Keratinocyte (primary cell): ENCODE data around the gene KLHL35. TPM values are rescaled to one million over a fixed set of nuclear protein-coding genes. Genes with fewer than 3 reads are reported as not detected.

Experiments
- DNase-seq: peaks from one replicate; pipeline ENCODE4 v3.0.0-alpha.2; 2011; ENCODE audit warnings: low read depth, missing footprints, low spot score
- FAIRE-seq: peaks from 2 replicates; lab custom pipeline; 2011; peaks lifted over from hg19 to GRCh38; lab: Jason Lieb, UNC
- H2AFZ ChIP-seq: 2 replicates; pipeline ENCODE4 v1.6.0; 2012; ENCODE audit warnings: low read length, control low read depth, inconsistent platforms; ENCODE audit not compliant: control insufficient read depth
- H3K27ac ChIP-seq: 2 replicates; pipeline ENCODE4 v1.5.1; 2011; ENCODE audit warnings: low read length; ENCODE audit not compliant: control insufficient read depth, insufficient read depth
- H3K27me3 ChIP-seq: 3 replicates; pipeline ENCODE4 v1.6.0; 2011; ENCODE audit warnings: low read length; ENCODE audit not compliant: control insufficient read depth, insufficient read depth; ENCODE audit errors: extremely low read depth
- H3K36me3 ChIP-seq, 2 experiments: 2 replicates in 1 of 2; 3 replicates in 1 of 2; pipeline ENCODE4 v1.5.1; 2011; ENCODE audit warnings: low read length in 2 of 2, mild to moderate bottlenecking in 1 of 2; ENCODE audit not compliant: control insufficient read depth in 2 of 2, insufficient read depth in 2 of 2; ENCODE audit errors: extremely low read depth in 1 of 2
- H3K4me1 ChIP-seq: 3 replicates; pipeline ENCODE4 v1.5.1; 2011; ENCODE audit warnings: low read length; ENCODE audit not compliant: control insufficient read depth, insufficient read depth; ENCODE audit errors: extremely low read depth
- H3K4me2 ChIP-seq: 3 replicates; pipeline ENCODE4 v1.6.0; 2011; ENCODE audit warnings: low read depth, low read length; ENCODE audit not compliant: control insufficient read depth, insufficient read depth; ENCODE audit errors: extremely low read depth
- H3K4me3 ChIP-seq, 3 experiments: fragments of 200-600 bp in 1 of 3; sonication (generic) in 1 of 3; 2 replicates in 2 of 3; 3 replicates in 1 of 3; pipeline ENCODE4 v1.5.1; 2011 to 2016; ENCODE audit warnings: low read length in 3 of 3, mild to moderate bottlenecking in 3 of 3, control low read depth in 2 of 3, inconsistent platforms in 1 of 3, low read depth in 1 of 3, mixed read lengths in 1 of 3, mixed run types in 1 of 3, moderate library complexity in 1 of 3; ENCODE audit not compliant: control insufficient read depth in 2 of 3, insufficient read depth in 2 of 3; ENCODE audit errors: extremely low read depth in 1 of 3
- H3K79me2 ChIP-seq: 2 replicates; pipeline ENCODE4 v1.6.0; 2012; ENCODE audit warnings: low read length; ENCODE audit not compliant: control insufficient read depth, insufficient read depth
- H3K9ac ChIP-seq: 3 replicates; pipeline ENCODE4 v1.6.0; 2011; ENCODE audit warnings: low read length; ENCODE audit not compliant: control insufficient read depth, insufficient read depth; ENCODE audit errors: extremely low read depth
- H3K9me1 ChIP-seq: 3 replicates; pipeline ENCODE4 v1.6.0; 2011; ENCODE audit warnings: low read length; ENCODE audit not compliant: control insufficient read depth, insufficient read depth; ENCODE audit errors: extremely low read depth
- H3K9me3 ChIP-seq: 2 replicates; pipeline ENCODE4 v1.5.1; 2012; ENCODE audit warnings: low read depth, low read length; ENCODE audit not compliant: control insufficient read depth
- H4K20me1 ChIP-seq: 3 replicates; pipeline ENCODE4 v1.6.0; 2011; ENCODE audit warnings: low read length; ENCODE audit not compliant: control insufficient read depth, insufficient read depth; ENCODE audit errors: extremely low read depth
- CTCF ChIP-seq, 3 experiments: IDR thresholded peaks in 1 of 3; conservative IDR thresholded peaks in 1 of 3; optimal IDR thresholded peaks in 1 of 3; 2 replicates in 2 of 3; 3 replicates in 1 of 3; pipeline versions ENCODE3 to v1.5.1; 2011; ENCODE audit warnings: low read length in 3 of 3, mild to moderate bottlenecking in 3 of 3, moderate library complexity in 2 of 3, control low read depth in 1 of 3, inconsistent platforms in 1 of 3; ENCODE audit not compliant: insufficient read depth in 2 of 3; ENCODE audit errors: extremely low read depth in 1 of 3
- EZH2 ChIP-seq: IDR thresholded peaks from one replicate; pipeline ENCODE4 v1.6.1; 2012; ENCODE audit warnings: inconsistent platforms, mild to moderate bottlenecking, low read length, moderate library complexity
- dilution Hi-C: fragments of 300-500 bp; cut with MboI; formaldehyde crosslinking; loops from one replicate; pipeline ENCODE4 v1.7.0; 2020; ENCODE audit warnings: low sequenced_read_pairs; ENCODE audit not compliant: extremely low pct_ligation_motif_present
- polyA plus RNA-seq, 5 experiments: library from polyadenylated mRNA; depleted of rRNA in 3 of 5; stranded (reverse) in 3 of 5; stranded (forward) in 1 of 5; unstranded in 1 of 5; fragments of >200 nt; gene quantifications; 1 replicate in 1 of 5; 2 replicates in 3 of 5; 3 replicates in 1 of 5; pipeline versions ENCODE4 v1.2.1 to v1.2.3, GENCODE V29; 2011 to 2012; ENCODE audit warnings: missing spikeins in 2 of 5, low read depth in 1 of 5, low replicate concordance in 1 of 5

Gene KLHL35
- polyA plus RNA-seq, 1 donor (not counting 4 experiments of a cell fraction or from before 2014, with no cell fraction given), result 0.58 TPM

- no peaks in the 10 kb centered on the region for H3K79me2 ChIP-seq
- H3K9me1 ChIP-seq, result no peaks in the 10 kb centered on the region
- dilution Hi-C loops, result no loop called here
- no peak overlapping the region for H3K9ac ChIP-seq
- DNase-seq (no peak), FAIRE-seq (no peak)
- no peak overlapping the region for H3K4me2 ChIP-seq
- no peak overlapping the region for H2AFZ ChIP-seq
- no peaks in the 10 kb centered on the region for H3K4me1 ChIP-seq
- no peak overlapping the region for H3K4me3 ChIP-seq
- TF ChIP-seq EZH2 (no peak), CTCF (optimal IDR thresholded peaks at IDR 0.05 in 1 of 3, IDR thresholded peaks at IDR 0.05 in 1 of 3, conservative IDR thresholded peaks at IDR 0.05 in 1 of 3; ENCODE audit: extremely low read depth in 1 of 3, insufficient read depth in 2 of 3, low read length in 3 of 3) (no peak)
- no peaks in the 10 kb centered on the region for H4K20me1 ChIP-seq
- H3K36me3 ChIP-seq, result no peaks in the 10 kb centered on the region
- H3K27me3 ChIP-seq, result peaks cover 4% of the 10 kb centered on the region
- H3K9me3 ChIP-seq, result no peaks in the 10 kb centered on the region
- no peak overlapping the region for H3K27ac ChIP-seq
Observed at GRCh38 chr11:75394085-75394840, 38.7 kb downstream of the KLHL35 start.

GRCh38 chr11:75389925-75390324 lies 43.1 kb downstream of the KLHL35 start:
- no peak overlapping the region for H2AFZ ChIP-seq
- no peaks in the 10 kb centered on the region for H3K36me3 ChIP-seq
- H3K9me1 ChIP-seq, result no peaks in the 10 kb centered on the region
- H3K4me3 ChIP-seq, result no peak overlapping the region
- FAIRE-seq, result no peak
- H3K27me3 ChIP-seq, result peaks cover 4% of the 10 kb centered on the region
- no peaks in the 10 kb centered on the region for H3K9me3 ChIP-seq
- H4K20me1 ChIP-seq, result no peaks in the 10 kb centered on the region
- no peak overlapping the region for H3K27ac ChIP-seq
- TF ChIP-seq EZH2 (no peak), CTCF (optimal IDR thresholded peaks at IDR 0.05 in 1 of 3, IDR thresholded peaks at IDR 0.05 in 1 of 3, conservative IDR thresholded peaks at IDR 0.05 in 1 of 3; ENCODE audit: extremely low read depth in 1 of 3, insufficient read depth in 2 of 3, low read length in 3 of 3) (no peak)
- H3K9ac ChIP-seq, result no peak overlapping the region
- no peak for DNase-seq
- dilution Hi-C loops, result no loop called here
- H3K4me1 ChIP-seq, result peaks cover 7% of the 10 kb centered on the region
- no peaks in the 10 kb centered on the region for H3K79me2 ChIP-seq
- no peak overlapping the region for H3K4me2 ChIP-seq
